Ovary (tissue), 9 donors: ENCODE results near the gene RFXAP. TPM values are rescaled to one million over a fixed set of nuclear protein-coding genes. Genes with fewer than 3 reads are reported as not detected.
"Not testable (repeated sequence)": the region's sequence is repeated elsewhere in the genome, so short reads cannot be mapped to it uniquely, and the experiment has no call there.

Experiments used
- DNase-seq, 5 donors: peaks; one replicate each; pipeline ENCODE4 v3.0.0-alpha.2; 2019 to 2020
- H3K27ac ChIP-seq, 2 donors: fragments of 200-600 bp; one replicate each; pipeline versions ENCODE4 v1.5.1 to v1.8.0; 2019 to 2022
- H3K27me3 ChIP-seq: fragments of 200-600 bp; one replicate; pipeline ENCODE4 v1.8.0; 2022
- H3K36me3 ChIP-seq: fragments of 200-600 bp; sonication (generic); one replicate; pipeline ENCODE4 v1.5.1; 2019
- H3K4me1 ChIP-seq: one replicate; pipeline ENCODE4 v1.8.1; 2013; ENCODE audit warnings: mild to moderate bottlenecking, moderate library complexity; ENCODE audit not compliant: insufficient read depth
- H3K4me3 ChIP-seq: fragments of 200-600 bp; sonication (generic); one replicate; pipeline ENCODE4 v1.5.1; 2017
- H3K9me3 ChIP-seq, 2 donors: fragments of 200-600 bp in 1 of 2; sonication (generic) in 1 of 2; one replicate each; pipeline versions ENCODE4 v1.5.1 to v1.8.1; 2013 to 2019; ENCODE audit warnings: mild to moderate bottlenecking in 1 of 2, moderate library complexity in 1 of 2
- CTCF ChIP-seq, 3 donors: fragments of 450-650 bp in 2 of 3; fragments of 200-600 bp in 1 of 3; IDR thresholded peaks; one replicate each; pipeline versions ENCODE4 v1.5.1 to v1.8.0; 2016 to 2022; ENCODE audit warnings: antibody characterized with exemption in 3 of 3, mild to moderate bottlenecking in 1 of 3
- EP300 ChIP-seq: sonication (generic); formaldehyde crosslinking; IDR thresholded peaks from one replicate; pipeline ENCODE4 v1.6.1; 2017; ENCODE audit warnings: antibody characterized with exemption
- POLR2A ChIP-seq: fragments of 450-650 bp; IDR thresholded peaks from one replicate; pipeline ENCODE4 v1.6.1; 2017; ENCODE audit warnings: antibody characterized with exemption, mild to moderate bottlenecking, moderate library complexity
- whole genome bisulfite sequencing, 3 donors: extraction: QIAGEN DNeasy Blood & Tissue Kit in 1 of 3; methylation state at CpG; one replicate each; pipeline versions ENCODE4 v1.1.5 to v1.1.7; 2013 to 2017; 5-methylcytosine and 5-hydroxymethylcytosine counted together
- intact Hi-C, 4 donors: fragments of 100-400 bp; cut with DNase I; formaldehyde crosslinking; loops; one replicate each; pipeline versions ENCODE4 v1.11.0 to v1.15.1; 2022 to 2023
- polyA plus RNA-seq, 2 donors: library from polyadenylated mRNA; stranded (reverse); fragments of 200-250 nt in 1 of 2; fragments of 350-450 nt in 1 of 2; fragmentation: Illumina TruSeq in 1 of 2; extraction: RNeasy Lipid Tissue Mini Kit (QIAGEN cat#74804) in 1 of 2; gene quantifications; one replicate each; pipeline ENCODE4 v1.2.3, GENCODE V29; 2013 to 2014
- total RNA-seq, 7 donors: library from RNA; depleted of rRNA in 2 of 7; stranded (reverse); fragments of >200 nt in 2 of 7; fragmentation: NEBNext Ultra II Directional in 3 of 7; extraction: Animal tissue kit (Norgen Biotek cat#: 25700) in 3 of 7; gene quantifications; one replicate each; pipeline versions ENCODE4 v1.1.0 to v1.2.4, GENCODE V29; 2016 to 2023
- donor health status: DM: no; HTN: no; CAD: no; lungs with moderate emphysema.
- donor health status: DM: no; HTN: no; CAD: no.
- donor health status: Bipolar disorder and iron deficiency.
- donor health status: DM: yes; HTN: yes; CAD: no.
- donor health status: DM: no; HTN: no; CAD: no.
- donor health status: DM: yes; HTN: yes; CAD: no.

Gene RFXAP
- total and polyA plus RNA-seq, 9 donors: 5.4 to 10.9 (median 7.4) TPM

GRCh38 chr13:36774931-36775330, 44.1 kb upstream of the RFXAP start:
- WGBS, 3 donors: 34 to 61% (median 51%) methylated on average over 5 of the region's 5 CpGs
- Histone ChIP-seq H3K36me3 (no peaks in the 10 kb centered on the region), H3K4me3 (no peak overlapping the region), H3K4me1 (no peaks in the 10 kb centered on the region), H3K27ac (no peak overlapping the region), H3K9me3 (no peaks in the 10 kb centered on the region), H3K27me3 (no peaks in the 10 kb centered on the region)
- TF ChIP-seq EP300 (no peak), POLR2A (no peak), CTCF (IDR thresholded peaks at IDR 0.05) (no peak)
- intact Hi-C loops: no loop called here
- no peak for DNase-seq

- Histone ChIP-seq H3K27me3 (no peaks in the 10 kb centered on the region), H3K9me3 (no peaks in the 10 kb centered on the region), H3K4me3 (no peak overlapping the region), H3K27ac (no peak overlapping the region), H3K4me1 (no peaks in the 10 kb centered on the region), H3K36me3 (no peaks in the 10 kb centered on the region)
- intact Hi-C loops: no loop called here
- DNase-seq: no peak
- no peak for TF ChIP-seq POLR2A
- no peak for TF ChIP-seq CTCF (IDR thresholded peaks at IDR 0.05)
- TF ChIP-seq EP300: no peak
These were observed 42.8 kb upstream of the RFXAP start for GRCh38 chr13:36776175-36776574.

GRCh38 chr13:36778083-36778671, 40.8 kb upstream of the RFXAP start:
- Histone ChIP-seq H3K9me3 (no peaks in the 10 kb centered on the region), H3K4me3 (no peak overlapping the region)
- 6 to 12% (median 10%) methylated on average over 8 of the region's 8 CpGs for WGBS, 3 donors

GRCh38 chr13:36783890-36784289, 35.1 kb upstream of the RFXAP start:
- intact Hi-C loops: no loop called here
- H3K9me3 ChIP-seq: no peaks in the 10 kb centered on the region
- no peaks in the 10 kb centered on the region for H3K36me3 ChIP-seq
- H3K27ac ChIP-seq: no peak overlapping the region
- no peak for DNase-seq
- H3K4me3 ChIP-seq: no peak overlapping the region
- H3K4me1 ChIP-seq: no peaks in the 10 kb centered on the region
- TF ChIP-seq CTCF (IDR thresholded peaks at IDR 0.05): no peak
- TF ChIP-seq EP300: no peak
- no peak for TF ChIP-seq POLR2A
- H3K27me3 ChIP-seq: no peaks in the 10 kb centered on the region
- 20 to 44% (median 26%) methylated on average over 3 of the region's 3 CpGs for WGBS, 3 donors

More at GRCh38 chr13:36778083-36778671, 40.8 kb upstream of the RFXAP start:
- Histone ChIP-seq H3K36me3 (no peaks in the 10 kb centered on the region), H3K27ac (no peak overlapping the region), H3K4me1 (no peaks in the 10 kb centered on the region), H3K27me3 (no peaks in the 10 kb centered on the region)
- no peak for TF ChIP-seq POLR2A
- no peak for TF ChIP-seq CTCF (IDR thresholded peaks at IDR 0.05)
- TF ChIP-seq EP300: no peak
- intact Hi-C loops: no loop called here
- DNase-seq: no peak

- H3K36me3 ChIP-seq, H3K27me3 ChIP-seq, H3K27ac ChIP-seq, H3K9me3 ChIP-seq, H3K4me1 ChIP-seq, H3K4me3 ChIP-seq, intact Hi-C loops, DNase-seq: not testable (repeated sequence)
- 78 to 87% (median 82%) methylated on average over 4 of the region's 4 CpGs for WGBS, 3 donors
These were observed 32.8 kb upstream of the RFXAP start for GRCh38 chr13:36786175-36786574.
